AG09309 (cell line): Measurements from ENCODE around the gene HAPLN2.

Experiments
- DNase-seq: peaks from one replicate; pipeline ENCODE4 v3.0.0-alpha.2; 2010; ENCODE audit warnings: low read depth
- H3K4me3 ChIP-seq: 2 replicates; pipeline ENCODE4 v1.5.1; 2011; ENCODE audit warnings: mild to moderate bottlenecking, low read depth, low read length, moderate library complexity; ENCODE audit not compliant: control insufficient read depth
- CTCF ChIP-seq: IDR thresholded peaks from 2 replicates; pipeline ENCODE4 v1.5.1; 2011; ENCODE audit warnings: mild to moderate bottlenecking, low read depth, low read length, inconsistent platforms; ENCODE audit not compliant: insufficient read depth, control insufficient read depth; ENCODE audit errors: missing control alignments

The HAPLN2 gene

GRCh38 chr1:156598125-156598524 lies 21.1 kb upstream of the HAPLN2 start:
- H3K4me3 ChIP-seq, result no peak overlapping the region
- TF ChIP-seq CTCF, result no peak
- no peak for DNase-seq

DNA sequence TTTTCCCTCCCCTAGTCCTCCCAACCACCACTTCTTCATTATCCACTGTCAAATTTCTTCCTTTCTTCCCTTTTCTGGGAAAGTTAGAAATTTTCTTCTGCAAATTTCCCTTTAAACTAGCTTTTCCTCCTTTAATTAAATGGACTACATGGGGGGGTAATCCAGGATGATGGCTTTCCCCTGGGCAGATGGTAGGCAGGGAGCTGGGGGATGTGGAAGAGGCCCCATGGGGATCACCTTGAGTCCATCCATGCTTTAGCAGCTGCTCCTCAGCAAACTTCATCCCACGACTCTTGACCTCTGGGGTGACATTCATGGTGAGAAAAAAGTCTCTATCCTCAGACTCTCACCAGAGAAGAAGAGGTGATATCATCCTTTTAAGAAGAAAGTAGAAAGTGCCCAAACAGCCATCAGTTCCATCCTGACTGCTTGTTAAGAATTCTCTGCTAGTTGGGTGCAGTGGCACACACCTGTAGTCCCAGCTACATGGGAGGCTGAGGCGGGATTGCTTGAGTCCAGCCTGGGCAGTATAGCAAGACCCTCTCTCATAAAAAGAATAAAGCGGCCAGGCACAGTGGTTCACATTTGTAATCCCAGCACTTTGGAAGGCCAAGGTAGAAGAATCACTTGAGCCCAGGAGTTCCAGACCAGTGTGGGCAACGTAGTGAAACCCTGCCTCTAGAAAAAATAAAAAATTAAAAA lies 20.3 kb upstream of the HAPLN2 start:
- no peak overlapping the region for H3K4me3 ChIP-seq
- DNase-seq, result no peak
- TF ChIP-seq CTCF, result no peak

DNA sequence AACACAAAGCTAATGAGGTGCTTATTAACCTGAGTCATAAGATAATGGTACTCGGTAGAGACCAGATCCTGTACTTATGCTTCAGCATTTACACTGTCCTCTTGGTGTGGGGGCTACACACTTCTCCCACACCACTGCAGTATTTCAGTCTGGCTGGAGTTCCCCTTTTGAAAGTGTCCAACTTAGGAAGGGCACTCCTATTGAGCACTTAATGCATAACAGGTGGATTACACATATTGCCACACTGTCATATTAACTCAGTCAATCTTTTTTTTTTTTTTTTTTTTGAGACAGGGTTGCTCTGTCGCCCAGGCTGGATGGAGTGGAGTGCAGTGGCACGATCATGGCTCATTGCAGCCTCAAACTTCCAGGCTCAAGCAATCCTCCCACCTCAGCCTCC lies 19.4 kb upstream of the HAPLN2 start:
- no peak for DNase-seq
- no peak overlapping the region for H3K4me3 ChIP-seq
- no peak for TF ChIP-seq CTCF

DNA sequence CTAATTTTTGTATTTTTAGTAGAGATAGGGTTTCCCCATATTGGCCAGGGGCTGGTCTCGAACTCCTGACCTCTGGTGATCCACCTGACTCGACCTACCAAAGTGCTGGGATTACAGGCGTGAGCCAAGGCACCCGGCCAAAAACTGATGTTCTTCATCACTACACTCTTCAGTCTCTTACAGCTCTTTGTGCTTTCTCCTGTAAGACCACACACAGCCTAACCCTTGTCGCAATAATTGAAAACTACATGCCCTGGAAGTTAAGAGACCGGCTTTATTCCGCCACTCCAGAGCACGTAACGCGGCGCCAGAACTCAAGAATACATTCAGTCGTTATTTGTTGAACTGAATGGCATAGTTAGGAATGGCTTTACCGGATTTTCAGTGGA lies 18.5 kb upstream of the HAPLN2 start:
- H3K4me3 ChIP-seq, result peak overlapping the region; percentile 60
- no peak for DNase-seq
- TF ChIP-seq CTCF, result no peak

- no peak for TF ChIP-seq CTCF
- DNase-seq, result peak; percentile 76
- peak within 1 kb of the TSS; percentile 60 for H3K4me3 ChIP-seq
These were observed 17.9 kb upstream of the HAPLN2 start, which contains the start of gene GPATCH4 for GRCh38 chr1:156601122-156601830. Gene GPATCH4 (minus strand): TSS chr1:156601479.

GRCh38 chr1:156601892-156602291 lies 17.3 kb upstream of the HAPLN2 start:
- peak overlapping the region; percentile 60 for H3K4me3 ChIP-seq
- TF ChIP-seq CTCF, result no peak
- no peak for DNase-seq
